Activated CD8-positive, alpha-beta memory T cell treated with anti-CD3 and anti-CD28 coated beads, Interleukin-2, amount 50 U/mL, for 4 hours (primary cell): ENCODE measurements around the gene PDGFA.

Experiments used
- DNase-seq: peaks from one replicate; pipeline ENCODE4 v3.0.0-alpha.2; 2020

PDGFA gene

GRCh38 chr7:515628-516027, 4.0 kb downstream of the PDGFA start:
- no peak for DNase-seq

DNA sequence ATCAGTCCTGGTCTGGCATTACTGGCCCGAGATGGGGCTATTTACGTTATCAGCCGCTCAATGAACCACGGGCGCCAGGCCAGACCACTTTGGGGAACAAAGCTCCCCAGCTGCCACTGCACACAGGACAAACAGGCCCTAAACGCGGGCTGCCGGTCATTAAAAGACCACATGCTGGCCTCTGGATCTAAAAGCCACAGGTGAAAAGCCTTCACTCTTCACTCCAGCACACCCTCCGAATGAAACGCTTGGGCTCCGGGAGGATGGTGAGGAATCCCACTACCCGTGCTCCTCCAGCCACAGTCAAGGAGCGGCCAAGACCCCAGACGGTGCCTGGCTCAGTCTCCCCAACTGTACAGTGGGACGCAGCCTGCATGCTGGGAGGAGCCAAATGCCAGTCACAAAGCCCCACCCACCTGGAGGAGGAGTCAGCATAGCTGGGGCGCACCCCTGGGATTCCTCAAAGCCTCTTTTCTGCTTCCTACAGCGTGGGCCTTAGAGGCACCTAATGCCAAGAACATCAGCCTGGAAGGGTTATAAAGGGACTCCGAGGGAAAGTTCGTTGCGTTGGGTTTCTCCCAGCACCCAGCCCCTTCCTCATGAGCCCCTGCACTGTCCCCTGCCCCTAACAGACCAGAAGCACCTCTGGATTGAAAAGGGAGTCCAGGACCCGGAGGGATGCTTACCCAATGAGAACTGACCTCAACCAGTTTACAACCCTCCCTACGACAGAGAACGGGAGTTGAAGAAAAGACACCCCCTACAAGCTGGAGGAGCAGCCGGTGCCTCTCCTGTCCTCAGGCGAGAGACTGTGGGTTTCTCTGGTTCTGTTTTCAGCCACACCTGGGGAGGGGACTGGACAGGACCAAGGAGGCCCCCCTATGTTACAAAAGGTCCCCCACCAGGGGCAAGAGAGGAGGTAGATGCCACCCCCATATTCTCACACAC, 4.7 kb downstream of the PDGFA start:
- no peak for DNase-seq

DNA sequence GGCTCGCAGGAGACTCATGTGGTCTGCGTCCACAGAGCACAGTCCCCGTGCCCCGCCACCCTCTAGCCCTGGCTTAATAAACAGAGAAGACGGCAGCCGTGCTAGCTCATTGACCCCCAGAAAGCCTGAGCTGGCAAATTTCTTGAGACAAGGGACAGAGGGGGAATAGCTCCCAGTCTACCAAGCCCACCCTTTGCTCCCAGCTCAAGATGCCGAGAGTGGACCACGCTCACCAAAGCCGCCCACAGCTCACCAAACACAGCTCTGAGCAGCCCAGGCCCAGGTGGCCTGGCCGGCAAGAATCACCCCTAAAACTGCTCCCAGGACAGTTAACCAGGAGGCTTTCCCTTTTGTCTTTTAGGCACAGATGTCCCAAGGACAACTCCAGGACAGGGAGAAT, 5.4 kb downstream of the PDGFA start:
- no peak for DNase-seq

GRCh38 chr7:513521-514166, 6.0 kb downstream of the PDGFA start:
- DNase-seq, result no peak

- DNase-seq, result no peak
Measured at GRCh38 chr7:512541-513311, 6.9 kb downstream of the PDGFA start.

DNA sequence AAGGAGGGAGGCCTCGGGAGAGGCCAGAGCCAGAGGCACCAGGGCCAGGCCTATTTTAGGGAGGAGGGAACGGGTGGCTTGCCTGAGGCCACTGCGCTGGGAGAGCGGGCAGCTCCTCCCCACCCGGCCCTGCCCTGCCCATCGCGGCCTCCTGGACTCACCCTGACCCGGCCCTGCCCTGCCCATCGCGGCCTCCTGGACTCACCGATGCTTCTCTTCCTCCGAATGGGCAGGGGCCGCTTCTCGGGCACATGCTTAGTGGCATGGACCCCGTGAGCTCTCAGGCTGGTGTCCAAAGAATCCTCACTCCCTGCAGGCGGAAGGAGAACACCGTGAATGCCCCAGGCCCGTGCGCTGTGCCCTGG, 7.5 kb downstream of the PDGFA start:
- no peak for DNase-seq

DNA sequence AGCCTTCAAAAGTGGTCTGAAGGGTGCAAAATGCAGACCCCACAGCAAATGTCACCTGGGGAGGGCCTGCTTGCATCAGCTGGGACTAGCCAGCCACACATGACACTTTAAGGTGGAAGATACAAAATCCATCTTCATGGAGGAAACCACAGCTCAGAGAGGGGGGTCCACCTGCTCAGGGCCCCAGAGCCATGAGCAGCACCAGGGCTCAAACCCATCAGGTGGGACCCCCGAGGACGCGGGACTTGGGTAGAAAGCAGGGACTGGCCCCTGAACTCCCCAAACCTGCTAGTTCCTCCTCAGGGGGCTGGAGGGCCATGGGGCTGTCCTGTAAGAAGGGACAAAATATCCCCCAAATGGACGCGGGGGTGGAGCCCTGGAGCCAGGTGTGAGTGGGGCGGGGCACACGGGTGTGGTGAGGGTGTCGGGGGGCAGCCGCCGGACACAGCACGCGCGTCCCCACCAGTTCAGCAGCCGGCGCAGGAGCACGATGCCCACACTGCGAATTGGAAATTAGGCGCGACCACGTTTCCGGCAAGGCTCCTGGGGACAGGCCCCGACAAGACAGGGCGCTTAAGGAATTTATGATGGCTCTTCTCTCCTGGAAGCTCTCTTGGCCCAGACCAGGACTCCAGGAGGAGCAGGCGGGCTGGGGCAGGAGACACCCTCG, 8.0 kb downstream of the PDGFA start:
- no peak for DNase-seq

DNA sequence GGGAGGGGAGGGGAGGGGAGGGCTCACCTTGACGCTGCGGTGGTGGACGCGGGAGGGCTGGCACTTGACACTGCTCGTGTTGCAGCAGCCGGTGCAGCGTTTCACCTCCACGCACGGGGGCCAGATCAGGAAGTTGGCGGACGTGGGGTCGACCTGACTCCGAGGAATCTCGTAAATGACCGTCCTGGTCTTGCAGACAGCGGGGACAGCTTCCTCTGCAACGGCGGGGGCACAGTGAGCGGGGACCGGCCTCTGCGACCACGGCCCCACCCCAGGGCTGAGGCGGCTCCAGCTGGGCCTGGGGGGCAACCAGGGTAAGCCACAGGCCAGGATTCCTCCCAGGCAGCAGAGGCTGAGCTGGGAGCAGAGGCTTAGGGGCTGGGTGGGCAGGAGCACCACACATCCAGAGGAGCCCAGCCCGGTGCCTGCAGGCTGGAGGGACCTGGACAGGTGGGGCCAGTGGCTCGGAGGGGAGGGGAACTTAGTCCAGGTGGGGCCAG, 8.8 kb downstream of the PDGFA start:
- no peak for DNase-seq

- DNase-seq, result no peak
Measured at GRCh38 chr7:510131-510481, 9.5 kb downstream of the PDGFA start.

DNA sequence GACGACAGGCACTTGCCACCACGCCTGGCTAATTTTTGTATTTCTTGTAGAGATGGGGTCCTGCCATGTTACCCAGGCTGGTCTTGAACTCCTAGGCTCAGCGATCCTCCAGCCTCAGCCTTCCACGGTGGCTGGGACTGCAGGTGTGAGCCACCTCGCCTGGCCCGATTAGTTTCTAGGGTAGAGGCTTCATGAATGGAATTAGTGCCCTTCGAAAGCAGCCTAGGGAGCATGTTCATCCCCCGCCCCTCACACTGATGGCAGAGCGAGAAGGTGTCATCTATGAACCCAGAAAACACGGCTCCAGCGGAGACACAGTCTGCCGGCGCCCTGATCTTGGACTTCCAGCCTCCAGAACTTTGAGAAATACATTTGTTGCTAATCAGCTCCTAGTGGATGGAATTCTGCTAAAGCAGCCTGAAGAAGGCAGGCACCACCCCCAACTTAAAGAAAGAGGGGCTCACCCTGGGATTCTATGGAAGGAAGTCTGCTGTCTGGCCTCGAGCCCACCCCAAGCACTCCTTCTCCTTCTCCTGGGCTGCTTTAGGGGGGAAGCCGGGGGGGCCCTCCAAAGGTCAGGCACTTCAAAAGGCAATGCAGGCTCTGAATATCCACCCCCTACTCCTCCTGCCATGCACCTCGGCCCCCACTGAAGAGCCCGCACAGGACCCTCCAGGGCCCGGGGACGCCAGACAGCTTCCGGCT, 10.1 kb downstream of the PDGFA start:
- no peak for DNase-seq

DNA sequence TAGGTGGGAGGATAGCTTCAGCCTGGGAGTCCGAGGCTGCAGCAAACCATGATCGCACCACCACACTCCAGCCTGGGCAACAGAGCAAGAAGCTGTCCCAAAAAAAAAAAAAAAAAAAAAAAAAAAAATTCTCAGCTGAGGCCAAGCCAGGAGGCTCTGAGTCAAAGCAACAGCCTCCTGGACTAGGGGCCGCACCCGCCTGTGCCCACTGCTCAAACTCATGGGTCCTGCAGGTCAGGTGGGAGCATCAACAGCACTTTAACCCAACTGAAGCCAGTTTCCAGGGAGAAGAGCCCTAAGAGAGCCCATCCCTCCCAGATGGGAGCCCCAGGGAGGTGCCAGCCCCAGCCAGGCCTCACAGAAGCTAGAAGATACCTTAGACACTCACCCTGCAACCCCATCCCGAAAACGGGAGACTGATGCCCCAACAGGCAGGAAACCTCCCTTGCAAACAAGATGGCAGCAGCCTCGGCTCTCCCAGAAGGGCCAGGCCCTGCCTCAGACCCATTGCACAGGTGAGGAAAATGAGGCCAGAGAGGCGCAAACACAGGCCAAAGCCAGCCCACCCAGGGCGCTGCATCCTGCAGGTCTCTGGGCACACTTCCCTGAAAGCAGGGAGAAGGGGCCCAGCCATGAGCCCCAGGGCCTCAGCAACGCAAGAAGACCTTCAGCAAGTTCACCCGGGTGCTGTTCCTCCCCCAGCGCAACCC, 11.0 kb downstream of the PDGFA start:
- no peak for DNase-seq

- DNase-seq, result no peak
Measured at GRCh38 chr7:507623-508300, 11.9 kb downstream of the PDGFA start.

DNA sequence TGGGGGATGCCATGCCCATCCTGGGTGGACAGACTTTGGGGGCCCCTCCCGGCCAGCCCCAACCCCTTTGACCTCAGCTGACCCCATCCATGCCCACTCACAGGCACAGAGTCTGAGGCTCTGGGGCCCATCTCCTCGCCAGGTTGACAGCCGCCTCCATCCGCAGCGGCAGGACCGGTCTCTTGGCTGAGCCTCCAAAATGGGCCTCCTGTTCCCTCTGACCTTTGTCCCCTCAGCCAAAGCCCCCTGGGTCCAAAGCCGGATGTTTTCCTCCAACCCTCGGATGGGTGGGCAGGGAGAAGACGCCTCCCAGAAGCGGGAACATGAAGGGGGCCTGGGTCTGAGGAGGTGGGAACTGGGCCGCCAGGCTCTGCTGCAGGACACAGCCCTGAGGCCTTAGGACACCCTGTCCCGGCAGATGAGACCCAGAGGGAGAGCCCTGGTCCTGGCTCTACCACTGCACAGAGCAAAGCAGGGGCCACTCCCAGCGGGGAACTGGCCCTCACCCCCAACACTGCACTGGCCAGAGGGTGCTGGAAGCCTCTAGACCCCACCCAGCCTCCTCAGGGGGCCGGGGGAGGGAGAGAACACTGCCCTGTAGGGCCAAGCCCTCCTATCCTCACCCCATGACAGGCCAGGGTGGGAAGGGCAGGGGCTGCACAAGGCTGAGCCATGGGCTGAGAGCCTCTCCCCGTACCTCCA, 12.6 kb downstream of the PDGFA start:
- no peak for DNase-seq

GRCh38 chr7:506391-506831, 13.2 kb downstream of the PDGFA start:
- DNase-seq, result no peak

DNA sequence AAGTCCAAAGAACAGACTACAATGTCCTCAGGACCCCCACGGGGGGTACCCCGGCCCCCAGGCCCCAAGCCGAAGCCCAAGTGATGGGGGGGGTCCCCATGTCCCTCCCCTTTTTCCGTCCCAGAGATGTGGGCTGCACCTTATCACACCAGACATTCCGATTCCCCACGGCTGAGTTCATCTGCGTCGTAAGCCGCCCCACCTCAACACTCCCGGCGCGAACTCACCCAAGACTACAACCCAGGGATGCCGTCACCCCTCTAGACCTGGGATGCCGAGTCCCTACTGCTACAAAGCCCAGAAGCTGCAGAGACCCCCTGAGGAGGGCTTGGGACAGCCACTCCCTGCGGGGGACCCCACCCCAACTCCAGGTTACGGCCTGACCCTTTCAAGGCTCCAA, 14.5 kb downstream of the PDGFA start:
- no peak for DNase-seq

GRCh38 chr7:504221-505111, 15.2 kb downstream of the PDGFA start:
- no peak for DNase-seq

DNA sequence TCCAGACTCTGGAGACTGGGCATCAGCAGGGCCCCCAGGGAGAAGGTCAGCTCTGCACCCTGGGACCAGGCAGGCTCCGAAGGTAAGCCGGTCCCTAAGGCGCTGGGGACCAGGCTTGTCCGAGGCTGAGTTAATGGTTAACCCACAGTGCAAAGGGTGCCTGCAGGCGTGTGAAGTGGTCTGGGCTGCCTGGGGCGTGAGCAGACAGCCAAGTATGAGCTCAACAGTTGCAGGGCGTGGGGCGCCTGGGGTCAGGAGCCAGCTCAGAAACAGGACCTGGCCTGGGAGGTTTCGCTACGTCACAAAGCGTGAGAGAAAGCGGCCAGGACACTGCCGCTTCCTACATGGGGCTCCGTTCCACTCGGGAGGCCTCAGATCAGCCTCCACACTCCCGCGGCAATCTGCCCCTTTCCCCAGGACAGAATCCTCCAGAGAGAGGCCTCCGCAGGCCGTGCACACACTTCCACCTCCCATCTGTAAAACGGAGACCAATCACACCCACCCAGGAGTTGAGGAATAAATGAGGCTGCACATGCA, 16.0 kb downstream of the PDGFA start:
- DNase-seq, result no peak

GRCh38 chr7:502296-502695, 17.4 kb downstream of the PDGFA start:
- no peak for DNase-seq

DNA sequence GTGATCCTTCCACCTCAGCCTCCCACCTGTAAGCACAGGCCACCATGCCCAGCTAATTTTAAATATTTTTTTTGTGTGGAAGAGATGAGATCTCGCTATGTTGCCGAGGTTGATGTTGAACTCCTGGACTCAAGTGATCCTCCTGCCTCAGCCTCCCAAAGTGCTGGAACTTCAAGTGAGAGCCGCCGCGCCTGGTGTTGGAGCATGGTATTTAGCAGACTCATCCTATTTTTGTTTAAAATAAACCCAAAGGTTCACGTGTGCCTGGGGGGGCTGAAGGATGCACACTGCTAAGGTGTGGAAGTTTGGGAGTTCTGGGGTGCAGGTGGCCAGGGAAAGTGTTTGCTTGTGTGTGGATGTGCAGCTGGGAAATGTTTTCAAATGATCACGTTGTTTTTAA, 18.1 kb downstream of the PDGFA start:
- no peak for DNase-seq
